ENCODE results near the gene AOAH.

The AOAH gene

GRCh38 chr7:36736899-36737211 is 12.6 kb upstream of the AOAH start:
- no peak for DNase-seq (ENCODE audit: low read depth)
- TF ChIP-seq, protein P1, sequence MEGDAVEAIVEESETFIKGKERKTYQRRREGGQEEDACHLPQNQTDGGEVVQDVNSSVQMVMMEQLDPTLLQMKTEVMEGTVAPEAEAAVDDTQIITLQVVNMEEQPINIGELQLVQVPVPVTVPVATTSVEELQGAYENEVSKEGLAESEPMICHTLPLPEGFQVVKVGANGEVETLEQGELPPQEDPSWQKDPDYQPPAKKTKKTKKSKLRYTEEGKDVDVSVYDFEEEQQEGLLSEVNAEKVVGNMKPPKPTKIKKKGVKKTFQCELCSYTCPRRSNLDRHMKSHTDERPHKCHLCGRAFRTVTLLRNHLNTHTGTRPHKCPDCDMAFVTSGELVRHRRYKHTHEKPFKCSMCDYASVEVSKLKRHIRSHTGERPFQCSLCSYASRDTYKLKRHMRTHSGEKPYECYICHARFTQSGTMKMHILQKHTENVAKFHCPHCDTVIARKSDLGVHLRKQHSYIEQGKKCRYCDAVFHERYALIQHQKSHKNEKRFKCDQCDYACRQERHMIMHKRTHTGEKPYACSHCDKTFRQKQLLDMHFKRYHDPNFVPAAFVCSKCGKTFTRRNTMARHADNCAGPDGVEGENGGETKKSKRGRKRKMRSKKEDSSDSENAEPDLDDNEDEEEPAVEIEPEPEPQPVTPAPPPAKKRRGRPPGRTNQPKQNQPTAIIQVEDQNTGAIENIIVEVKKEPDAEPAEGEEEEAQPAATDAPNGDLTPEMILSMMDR (conservative IDR thresholded peaks at IDR 0.05; ENCODE audit: low read length): no peak
- H3K4me3 ChIP-seq (ENCODE audit: low read length): no peak overlapping the region

DNA sequence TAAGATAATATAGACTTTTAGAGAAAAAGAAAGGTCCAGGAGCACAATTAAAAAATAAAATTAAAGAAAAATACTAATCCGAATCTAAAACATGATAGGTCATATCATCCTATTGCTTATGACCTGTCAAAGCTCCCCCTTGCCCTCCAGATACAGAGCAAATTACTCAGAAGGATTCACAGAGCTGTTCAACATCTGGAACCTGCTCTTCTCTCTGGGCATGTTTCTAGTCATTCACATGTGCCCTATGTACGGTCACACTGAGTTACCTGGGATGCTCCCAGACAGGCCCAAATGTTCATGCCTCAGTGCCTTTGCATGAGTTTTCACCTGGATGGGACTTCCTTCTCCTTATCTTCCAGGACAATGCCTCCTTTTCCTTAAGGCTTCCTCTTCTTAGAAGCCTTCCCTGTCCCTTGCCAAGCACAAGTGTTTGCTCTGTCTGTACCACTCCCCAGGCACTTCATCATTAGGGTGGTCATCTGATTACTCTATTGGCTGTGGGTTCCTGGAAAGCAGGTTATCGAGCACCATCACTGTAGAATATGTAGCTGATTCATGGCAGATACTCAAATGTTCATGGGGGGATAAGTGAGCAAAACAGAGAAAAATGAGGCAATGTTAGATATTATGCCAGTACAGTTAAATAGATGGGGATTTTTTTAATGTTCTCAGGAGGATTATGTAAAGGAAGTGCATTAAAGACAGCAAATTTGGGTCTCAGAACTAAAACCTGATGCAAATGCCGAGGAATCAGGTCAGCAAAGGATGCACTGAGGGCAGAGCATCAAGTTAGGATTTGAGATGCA is 12.0 kb upstream of the AOAH start:
- no peak overlapping the region for H3K4me3 ChIP-seq (ENCODE audit: low read length)
- TF ChIP-seq, protein P1 (conservative IDR thresholded peaks at IDR 0.05; ENCODE audit: low read length): no peak
- no peak for DNase-seq (ENCODE audit: low read depth)

DNA sequence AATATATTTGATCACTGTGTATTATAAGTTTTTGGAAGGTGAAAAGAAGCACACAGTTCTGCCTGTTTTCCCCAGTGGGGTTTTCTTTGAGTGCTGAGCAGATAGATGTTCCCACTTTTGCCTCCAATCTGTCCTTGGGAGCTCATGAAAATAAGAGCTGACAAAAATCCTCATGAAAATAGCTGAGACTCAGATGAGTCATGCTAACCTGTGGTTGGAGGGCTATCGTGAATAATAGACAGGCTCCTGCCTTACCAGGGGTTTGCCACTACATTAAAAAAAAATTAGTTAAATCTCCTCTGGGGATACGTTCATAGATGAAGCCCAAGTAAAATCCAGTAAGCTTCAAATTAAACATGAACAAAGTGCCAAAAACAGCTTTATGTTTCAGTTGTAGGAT is 10.9 kb upstream of the AOAH start:
- no peak overlapping the region for H3K4me3 ChIP-seq (ENCODE audit: low read length)
- TF ChIP-seq, protein P1 (conservative IDR thresholded peaks at IDR 0.05; ENCODE audit: low read length): no peak
- no peak for DNase-seq (ENCODE audit: low read depth)

GRCh38 chr7:36734731-36735130 is 10.4 kb upstream of the AOAH start:
- no peak for DNase-seq (ENCODE audit: low read depth)
- TF ChIP-seq, protein P1 (conservative IDR thresholded peaks at IDR 0.05; ENCODE audit: low read length): no peak
- H3K4me3 ChIP-seq (ENCODE audit: low read length): no peak overlapping the region

DNA sequence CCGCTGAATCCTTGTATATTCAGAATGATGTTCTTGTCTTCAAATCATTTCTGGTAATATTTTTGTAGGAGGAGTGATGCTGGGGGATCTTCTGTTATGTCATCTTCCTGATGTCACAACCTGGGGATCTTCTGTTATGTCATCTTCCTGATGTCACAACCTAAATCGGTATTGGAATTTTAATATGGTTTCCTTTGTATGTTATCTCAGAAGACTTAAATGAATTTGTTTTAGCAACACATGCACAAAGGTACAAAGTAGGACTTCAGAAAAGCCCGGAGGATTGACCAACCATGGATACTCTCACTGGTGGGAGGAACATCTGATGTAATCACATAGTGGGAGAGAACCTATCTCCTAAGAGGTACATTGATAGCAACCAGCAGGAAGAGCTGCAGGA is 9.1 kb upstream of the AOAH start:
- no peak for DNase-seq (ENCODE audit: low read depth)
- TF ChIP-seq, protein P1 (conservative IDR thresholded peaks at IDR 0.05; ENCODE audit: low read length): no peak

GRCh38 chr7:36732806-36733205 is 8.5 kb upstream of the AOAH start:
- no peak overlapping the region for H3K4me3 ChIP-seq (ENCODE audit: low read length)
- no peak for DNase-seq (ENCODE audit: low read depth)
- TF ChIP-seq, protein P1 (conservative IDR thresholded peaks at IDR 0.05; ENCODE audit: low read length): no peak

More for the DNA sequence above, 9.1 kb upstream of the AOAH start:
- H3K4me3 ChIP-seq (ENCODE audit: low read length): no peak overlapping the region

- no peak overlapping the region for H3K4me3 ChIP-seq (ENCODE audit: low read length)
- no peak for DNase-seq (ENCODE audit: low read depth)
- TF ChIP-seq, protein P1 (conservative IDR thresholded peaks at IDR 0.05; ENCODE audit: low read length): no peak
Observed at GRCh38 chr7:36730046-36730445, 5.8 kb upstream of the AOAH start.

All from AG10803 (cell line).